ENCODE results near the gene HAVCR2. TPM values are rescaled to one million over a fixed set of nuclear protein-coding genes. Genes with fewer than 3 reads are reported as not detected.

Gene HAVCR2
- total RNA-seq, 2 experiments from 2014 or later, result 77.6 to 78.7 TPM

GRCh38 chr5:157088342-157088990 is 20.4 kb downstream of the HAVCR2 start:
- Mint-ChIP-seq H3K4me3 (no peak overlapping the region), H3K4me1 (ENCODE audit: low read depth) (no peaks in the 10 kb centered on the region), H3K9me3 (ENCODE audit: insufficient read depth) (no peaks in the 10 kb centered on the region), H3K36me3 (ENCODE audit: low read depth) (peaks cover 82% of the 10 kb centered on the region), H3K27me3 (ENCODE audit: low read depth) (no peaks in the 10 kb centered on the region), H3K27ac (peak overlapping the region; percentile 12)
- ATAC-seq (no peak), DNase-seq (no peak)
- ChIA-PET POLR2A (interaction anchor here (1.3 kb wide), 1 partner anchor 11 kb away, joined by 4 read pairs; no protein-coding TSS in a partner anchor), CTCF (interaction anchor here (1.9 kb wide), 1 partner anchor 63 kb away, joined by 4 read pairs; no protein-coding TSS in a partner anchor)

- POLR2A ChIA-PET, result no interaction called here
- H3K4me1 Mint-ChIP-seq (ENCODE audit: low read depth), result peaks cover 2% of the 10 kb centered on the region
- peaks cover 89% of the 10 kb centered on the region for H3K36me3 Mint-ChIP-seq (ENCODE audit: low read depth)
- no peak overlapping the region for H3K27ac Mint-ChIP-seq
- no peaks in the 10 kb centered on the region for H3K27me3 Mint-ChIP-seq (ENCODE audit: low read depth)
- DNase-seq (no peak), ATAC-seq (no peak)
- H3K9me3 Mint-ChIP-seq (ENCODE audit: insufficient read depth), result no peaks in the 10 kb centered on the region
- no peak overlapping the region for H3K4me3 Mint-ChIP-seq
- CTCF ChIA-PET, result no interaction called here
Measured at GRCh38 chr5:157086751-157087359, 22.0 kb downstream of the HAVCR2 start.

- Mint-ChIP-seq H3K36me3 (ENCODE audit: low read depth) (peaks cover 81% of the 10 kb centered on the region), H3K27ac (no peak overlapping the region), H3K27me3 (ENCODE audit: low read depth) (no peaks in the 10 kb centered on the region), H3K4me3 (no peak overlapping the region), H3K9me3 (ENCODE audit: insufficient read depth) (no peaks in the 10 kb centered on the region), H3K4me1 (ENCODE audit: low read depth) (peaks cover 2% of the 10 kb centered on the region)
- no peak for ATAC-seq
- ChIA-PET POLR2A (interaction anchor here (1.0 kb wide), 2 partner anchors 9 to 62 kb away, joined by 3 to 4 read pairs; no protein-coding TSS in a partner anchor), CTCF (no interaction called here)
- no peak for DNase-seq
Measured at GRCh38 chr5:157085930-157086329, 22.9 kb downstream of the HAVCR2 start.

GRCh38 chr5:157080286-157080685 is 28.6 kb downstream of the HAVCR2 start:
- ATAC-seq, result no peak

GRCh38 chr5:157076558-157076957 is 32.3 kb downstream of the HAVCR2 start:
- POLR2A ChIA-PET, result interaction anchor here (1.0 to 1.7 kb wide), 4 partner anchors 9 to 66 kb away, joined by 3 to 5 read pairs (median 4); partner anchors contain the start of gene MED7
- H3K27me3 Mint-ChIP-seq (ENCODE audit: low read depth), result no peaks in the 10 kb centered on the region
- no peak overlapping the region for H3K4me3 Mint-ChIP-seq
- DNase-seq (peak; percentile 44), ATAC-seq (peak; percentile 61)
- H3K4me1 Mint-ChIP-seq (ENCODE audit: low read depth), result peaks cover 58% of the 10 kb centered on the region
- peaks cover 27% of the 10 kb centered on the region for H3K36me3 Mint-ChIP-seq (ENCODE audit: low read depth)
- no peaks in the 10 kb centered on the region for H3K9me3 Mint-ChIP-seq (ENCODE audit: insufficient read depth)
- CTCF ChIA-PET, result interaction anchor here (0.7 to 1.0 kb wide), 2 partner anchors 24 to 56 kb away, joined by 3 to 5 read pairs; no protein-coding TSS in a partner anchor
- peak overlapping the region; percentile 68 for H3K27ac Mint-ChIP-seq

More at GRCh38 chr5:157080286-157080685, 28.6 kb downstream of the HAVCR2 start:
- POLR2A ChIA-PET, result no interaction called here
- Mint-ChIP-seq H3K4me3 (no peak overlapping the region), H3K27ac (no peak overlapping the region), H3K36me3 (ENCODE audit: low read depth) (peaks cover 43% of the 10 kb centered on the region), H3K4me1 (ENCODE audit: low read depth) (peaks cover 29% of the 10 kb centered on the region), H3K9me3 (ENCODE audit: insufficient read depth) (no peaks in the 10 kb centered on the region), H3K27me3 (ENCODE audit: low read depth) (no peaks in the 10 kb centered on the region)
- CTCF ChIA-PET, result no interaction called here
- no peak for DNase-seq

GRCh38 chr5:157072508-157072907 is 36.3 kb downstream of the HAVCR2 start:
- ChIA-PET CTCF (interaction anchor here (1.3 kb wide), 1 partner anchor 46 kb away, joined by 3 read pairs; no protein-coding TSS in a partner anchor), POLR2A (interaction anchor here (1.0 to 1.5 kb wide), 2 partner anchors 13 to 47 kb away, joined by 3 to 4 read pairs; partner anchors contain the start of gene HAVCR1)
- Mint-ChIP-seq H3K9me3 (ENCODE audit: insufficient read depth) (no peaks in the 10 kb centered on the region), H3K4me1 (ENCODE audit: low read depth) (peaks cover 55% of the 10 kb centered on the region), H3K27me3 (ENCODE audit: low read depth) (no peaks in the 10 kb centered on the region), H3K27ac (peak overlapping the region; percentile 11), H3K36me3 (ENCODE audit: low read depth) (peaks cover 22% of the 10 kb centered on the region), H3K4me3 (no peak overlapping the region)
- ATAC-seq (peak; percentile 55), DNase-seq (peak; percentile 37)

- peaks cover 44% of the 10 kb centered on the region for H3K4me1 Mint-ChIP-seq (ENCODE audit: low read depth)
- H3K27ac Mint-ChIP-seq, result no peak overlapping the region
Measured at GRCh38 chr5:157069949-157070348, 38.9 kb downstream of the HAVCR2 start.

GRCh38 chr5:157068785-157069184 is 40.1 kb downstream of the HAVCR2 start:
- Mint-ChIP-seq H3K36me3 (ENCODE audit: low read depth) (peaks cover 3% of the 10 kb centered on the region), H3K4me3 (no peak overlapping the region), H3K27ac (no peak overlapping the region), H3K27me3 (ENCODE audit: low read depth) (no peaks in the 10 kb centered on the region), H3K9me3 (ENCODE audit: insufficient read depth) (no peaks in the 10 kb centered on the region), H3K4me1 (ENCODE audit: low read depth) (peaks cover 42% of the 10 kb centered on the region)
- ChIA-PET CTCF (no interaction called here), POLR2A (no interaction called here)
- no peak for DNase-seq
- no peak for ATAC-seq

More at GRCh38 chr5:157069949-157070348, 38.9 kb downstream of the HAVCR2 start:
- Mint-ChIP-seq H3K9me3 (ENCODE audit: insufficient read depth) (no peaks in the 10 kb centered on the region), H3K27me3 (ENCODE audit: low read depth) (no peaks in the 10 kb centered on the region), H3K36me3 (ENCODE audit: low read depth) (peaks cover 8% of the 10 kb centered on the region), H3K4me3 (no peak overlapping the region)
- no peak for DNase-seq
- ATAC-seq, result no peak
- ChIA-PET POLR2A (interaction anchor here (0.7 kb wide), 1 partner anchor 11 kb away, joined by 4 read pairs; the partner anchor contains the start of gene HAVCR1), CTCF (no interaction called here)

- Mint-ChIP-seq H3K4me1 (ENCODE audit: low read depth) (peaks cover 42% of the 10 kb centered on the region), H3K9me3 (ENCODE audit: insufficient read depth) (no peaks in the 10 kb centered on the region), H3K27me3 (ENCODE audit: low read depth) (no peaks in the 10 kb centered on the region), H3K4me3 (no peak overlapping the region), H3K27ac (no peak overlapping the region), H3K36me3 (ENCODE audit: low read depth) (peaks cover 2% of the 10 kb centered on the region)
- CTCF ChIA-PET, result no interaction called here
- ATAC-seq, result no peak
- POLR2A ChIA-PET, result no interaction called here
- no peak for DNase-seq
Measured at GRCh38 chr5:157068339-157068738, 40.5 kb downstream of the HAVCR2 start.

GRCh38 chr5:157067005-157067404 is 41.8 kb downstream of the HAVCR2 start:
- H3K9me3 Mint-ChIP-seq (ENCODE audit: insufficient read depth), result no peaks in the 10 kb centered on the region
- H3K4me3 Mint-ChIP-seq, result no peak overlapping the region
- no peaks in the 10 kb centered on the region for H3K27me3 Mint-ChIP-seq (ENCODE audit: low read depth)
- ChIA-PET CTCF (interaction anchor here (1.0 to 1.1 kb wide), 2 partner anchors 13 to 41 kb away, joined by 3 to 4 read pairs; no protein-coding TSS in a partner anchor), POLR2A (interaction anchor here (0.5 kb wide), 1 partner anchor 37 kb away, joined by 3 read pairs; no protein-coding TSS in a partner anchor)
- no peak for DNase-seq
- peak overlapping the region; percentile 20 for H3K27ac Mint-ChIP-seq
- no peak for ATAC-seq
- peaks cover 29% of the 10 kb centered on the region for H3K4me1 Mint-ChIP-seq (ENCODE audit: low read depth)
- H3K36me3 Mint-ChIP-seq (ENCODE audit: low read depth), result peaks cover 2% of the 10 kb centered on the region

GRCh38 chr5:157066080-157066479 is 42.8 kb downstream of the HAVCR2 start:
- Mint-ChIP-seq H3K9me3 (ENCODE audit: insufficient read depth) (no peaks in the 10 kb centered on the region), H3K4me1 (ENCODE audit: low read depth) (peaks cover 23% of the 10 kb centered on the region), H3K27me3 (ENCODE audit: low read depth) (no peaks in the 10 kb centered on the region), H3K27ac (no peak overlapping the region), H3K36me3 (ENCODE audit: low read depth) (peaks cover 4% of the 10 kb centered on the region), H3K4me3 (no peak overlapping the region)
- ChIA-PET POLR2A (no interaction called here), CTCF (no interaction called here)
- ATAC-seq, result no peak
- no peak for DNase-seq

All from activated CD8-positive, alpha-beta T cell treated with anti-CD3 and anti-CD28 coated beads, Interleukin-2, amount 10 ng/mL, durations not matched to agents 7 days and 5 days (primary cell).